Sigmoid colon (tissue), 4 donors: ENCODE results near the gene PPP1R2C.

ENCODE experiments used
- CTCF ChIP-seq, 4 experiments: fragments of 450-650 bp in 3 of 4; fragments of 200-600 bp in 1 of 4; IDR thresholded peaks; one replicate each; pipeline ENCODE4 v1.5.1; 2016 to 2019; ENCODE audit warnings: antibody characterized with exemption in 4 of 4, mild to moderate bottlenecking in 3 of 4, moderate library complexity in 2 of 4
- EP300 ChIP-seq, 4 donors: sonication (generic); formaldehyde crosslinking; IDR thresholded peaks; one replicate each; pipeline ENCODE4 v1.6.1; 2017; ENCODE audit warnings: antibody characterized with exemption in 4 of 4
- POLR2A ChIP-seq, 2 donors: fragments of 450-650 bp; IDR thresholded peaks; one replicate each; pipeline ENCODE4 v1.6.1; 2016; ENCODE audit warnings: antibody characterized with exemption in 2 of 2, mild to moderate bottlenecking in 2 of 2, moderate library complexity in 2 of 2

GRCh38 chrX:42821803-42822443, 44.0 kb upstream of the PPP1R2C start:
- no peak for TF ChIP-seq POLR2A (IDR thresholded peaks at IDR 0.05)
- TF ChIP-seq CTCF (IDR thresholded peaks at IDR 0.05), result no peak
- TF ChIP-seq EP300 (IDR thresholded peaks at IDR 0.05), result no peak
